T-helper 2 cell treated with Interferon-gamma antibody and Interleukin-4, amounts not matched to agents 100 ng/mL and 5 ng/mL, for 36 hours (primary cell): ENCODE measurements around the gene MPP1. TPM values are rescaled to one million over a fixed set of nuclear protein-coding genes. Genes with fewer than 3 reads are reported as not detected.

Experiments
- intact Hi-C: fragments of 100-400 bp; cut with micrococcal nuclease; formaldehyde crosslinking; loops from one replicate; pipeline ENCODE4 v1.15.1; 2023
- total RNA-seq: library from RNA; stranded (reverse); gene quantifications from 2 replicates; pipeline ENCODE4 v1.2.3, GENCODE V29; 2022

Gene MPP1
- total RNA-seq, 1 donor from 2014 or later, result 55.4 TPM

- intact Hi-C loops, result no loop called here
Measured at GRCh38 chrX:154775419-154776349, 29.6 kb downstream of the MPP1 start.

- intact Hi-C loops, result no loop called here
Measured at GRCh38 chrX:154774622-154775021, 30.7 kb downstream of the MPP1 start.

GRCh38 chrX:154762537-154763296, 42.6 kb downstream of the MPP1 start, which contains the start of gene DKC1:
DKC1 (plus strand) TSS chrX:154762864; CDS start chrX:154762966, 102 bp downstream.
- intact Hi-C loops, result loop anchor here (1.0 to 2.0 kb wide), 2 partner anchors 42 to 49 kb away; partner anchors contain the start of gene MPP1

DNA sequence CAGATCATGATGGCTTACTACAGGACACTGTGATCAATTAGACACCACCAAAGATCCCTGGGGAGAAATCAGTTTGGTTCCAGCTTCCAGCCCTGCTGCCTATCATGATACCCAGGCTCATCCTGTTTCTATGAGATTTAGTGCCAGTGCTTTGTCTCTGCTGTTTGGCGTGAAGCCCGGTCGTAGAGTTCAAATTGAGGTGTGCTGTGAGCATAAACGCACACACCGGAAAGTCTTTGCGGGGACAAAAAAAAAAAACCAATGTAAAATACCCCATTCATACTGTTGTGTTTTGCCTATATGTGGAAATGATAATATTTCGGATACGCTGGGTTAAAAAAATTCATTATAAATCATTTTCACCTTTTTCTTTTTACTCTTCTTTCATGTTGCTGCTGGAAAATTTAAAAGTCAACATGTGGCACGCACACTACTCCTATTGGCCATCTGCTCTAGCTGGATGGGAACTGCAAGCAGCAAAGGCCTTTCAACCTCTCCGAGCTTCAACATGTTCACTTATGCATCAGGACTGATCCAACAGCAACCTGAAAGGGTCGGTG, 43.2 kb downstream of the MPP1 start:
- intact Hi-C loops, result loop anchor here (2.0 kb wide), 1 partner anchor 43 kb away; the partner anchor contains the start of gene MPP1

GRCh38 chrX:154758696-154759095, 46.6 kb downstream of the MPP1 start:
- intact Hi-C loops, result no loop called here

- intact Hi-C loops, result no loop called here
Measured at GRCh38 chrX:154751669-154752271, 53.5 kb downstream of the MPP1 start.

- intact Hi-C loops, result no loop called here
Measured at GRCh38 chrX:154751203-154751668, 54.0 kb downstream of the MPP1 start.

- intact Hi-C loops, result loop anchor here (1.0 kb wide), 1 partner anchor 91 kb away; no protein-coding TSS in a partner anchor
Measured at GRCh38 chrX:154750301-154751202, 54.7 kb downstream of the MPP1 start, which contains the start of gene GAB3. GAB3 (minus strand) TSS chrX:154751077; CDS start chrX:154751025, 52 bp downstream.

GRCh38 chrX:154749856-154750255, 55.4 kb downstream of the MPP1 start:
- intact Hi-C loops, result loop anchor here (1.0 kb wide), 1 partner anchor 91 kb away; no protein-coding TSS in a partner anchor

- intact Hi-C loops, result loop anchor here (1.0 kb wide), 2 partner anchors 24 to 34 kb away; no protein-coding TSS in a partner anchor
Measured at GRCh38 chrX:154748712-154749339, 56.5 kb downstream of the MPP1 start.

DNA sequence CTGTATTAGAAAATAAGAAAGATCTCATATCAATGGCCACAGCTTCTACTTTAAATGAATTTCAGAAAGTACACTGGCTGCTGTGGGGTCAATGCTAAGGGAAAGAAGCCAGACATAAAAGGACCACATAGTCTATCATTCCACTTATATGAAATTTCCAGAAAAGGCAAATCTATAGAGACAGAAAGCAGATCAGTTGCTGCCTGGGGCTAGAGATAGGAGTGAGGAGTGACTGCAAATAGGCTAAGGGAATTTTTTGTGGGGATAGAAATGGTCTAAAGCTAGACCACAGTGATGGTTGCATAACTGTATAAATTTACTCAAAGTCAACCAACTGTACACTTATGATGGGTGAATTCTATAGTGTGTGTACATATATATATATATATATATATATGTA, 62.7 kb downstream of the MPP1 start:
- intact Hi-C loops, result no loop called here

DNA sequence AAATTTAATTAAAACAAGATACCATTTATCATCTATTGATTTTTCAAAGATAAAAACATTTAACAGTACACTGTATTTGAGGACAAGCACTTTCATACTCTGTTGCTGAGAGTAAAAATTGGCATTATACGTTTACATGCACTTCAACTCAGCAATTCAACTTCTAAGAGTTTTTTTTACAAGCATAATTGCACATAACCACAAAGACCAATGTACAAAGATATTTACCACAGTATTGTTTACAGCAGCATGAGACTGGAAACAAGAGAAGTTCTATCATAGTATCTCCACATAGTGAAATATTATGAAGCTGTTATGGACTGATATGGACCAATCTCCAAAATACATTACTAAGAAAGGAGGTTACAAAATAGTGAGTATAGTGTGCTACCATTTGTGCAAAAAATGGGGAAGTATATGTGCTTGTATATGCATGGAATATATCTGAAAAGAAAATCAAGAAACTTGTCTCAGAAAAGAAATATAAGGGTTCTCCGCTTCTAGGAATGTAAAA, 65.3 kb downstream of the MPP1 start:
- intact Hi-C loops, result no loop called here

- intact Hi-C loops, result no loop called here
Measured at GRCh38 chrX:154738011-154738738, 67.1 kb downstream of the MPP1 start.

GRCh38 chrX:154737136-154737535, 68.1 kb downstream of the MPP1 start:
- intact Hi-C loops, result no loop called here

DNA sequence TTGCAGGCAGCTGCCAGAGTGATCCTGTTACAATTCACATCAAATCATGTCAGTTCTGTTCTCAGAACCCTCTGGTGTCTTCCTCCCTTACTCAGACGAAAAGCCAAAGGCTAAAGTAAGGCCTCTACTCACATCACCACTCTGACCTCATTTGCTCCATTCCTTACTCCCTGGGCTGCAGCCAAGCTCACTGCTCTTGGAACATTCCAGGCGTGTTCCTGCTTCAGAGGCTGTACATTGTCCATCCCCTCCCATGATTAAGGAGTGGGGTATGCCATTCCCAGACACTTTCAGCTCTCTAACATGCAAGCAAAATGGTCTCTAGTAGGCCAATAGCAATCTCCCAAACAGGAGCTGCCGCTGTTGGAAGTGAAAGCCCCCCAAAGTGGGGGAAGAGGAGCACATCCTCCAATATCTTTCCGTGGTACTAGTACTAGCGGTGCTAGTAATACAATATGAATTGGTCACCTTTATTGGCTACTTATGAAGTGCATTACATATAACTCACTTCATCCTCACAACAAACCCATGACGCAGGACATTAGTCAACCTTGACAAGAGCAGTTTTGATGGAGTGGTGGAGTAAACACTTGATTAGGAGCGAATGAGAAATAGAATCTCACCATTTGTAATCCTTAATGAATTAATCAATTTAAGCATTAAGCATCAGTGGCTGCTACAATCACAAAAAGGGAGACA, 69.4 kb downstream of the MPP1 start:
- intact Hi-C loops, result no loop called here

GRCh38 chrX:154734061-154734781, 71.1 kb downstream of the MPP1 start:
- intact Hi-C loops, result no loop called here

- intact Hi-C loops, result no loop called here
Measured at GRCh38 chrX:154733066-154733425, 72.2 kb downstream of the MPP1 start.
